ENCODE results near the gene COX10.

The COX10 gene

GRCh38 chr17:14072881-14073280 lies 3.6 kb downstream of the COX10 start:
- no peak for DNase-seq

- no peak for DNase-seq
These were observed 8.7 kb downstream of the COX10 start for GRCh38 chr17:14078027-14078426.

GRCh38 chr17:14080847-14081251 lies 11.5 kb downstream of the COX10 start:
- DNase-seq, result no peak

- DNase-seq, result no peak
These were observed 13.5 kb downstream of the COX10 start for GRCh38 chr17:14082848-14083247.

- DNase-seq, result no peak
These were observed 15.7 kb downstream of the COX10 start for GRCh38 chr17:14084955-14085354.

- no peak for DNase-seq
These were observed 16.9 kb downstream of the COX10 start for GRCh38 chr17:14086189-14086588.

GRCh38 chr17:14089179-14089578 lies 19.9 kb downstream of the COX10 start:
- no peak for DNase-seq

GRCh38 chr17:14091367-14091766 lies 22.1 kb downstream of the COX10 start:
- no peak for DNase-seq

- no peak for DNase-seq
These were observed 23.5 kb downstream of the COX10 start for GRCh38 chr17:14092808-14093207.

GRCh38 chr17:14094676-14095601 lies 25.6 kb downstream of the COX10 start:
- no peak for DNase-seq

GRCh38 chr17:14095631-14096030 lies 26.3 kb downstream of the COX10 start:
- no peak for DNase-seq

GRCh38 chr17:14098246-14098645 lies 28.9 kb downstream of the COX10 start:
- no peak for DNase-seq

- DNase-seq, result no peak
These were observed 32.7 kb downstream of the COX10 start for GRCh38 chr17:14101976-14102375.

- no peak for DNase-seq
These were observed 34.5 kb downstream of the COX10 start for GRCh38 chr17:14103836-14104235.

GRCh38 chr17:14104734-14105133 lies 35.4 kb downstream of the COX10 start:
- DNase-seq, result no peak

- DNase-seq, result no peak
These were observed 38.6 kb downstream of the COX10 start for GRCh38 chr17:14107889-14108288.

GRCh38 chr17:14112407-14112806 lies 43.1 kb downstream of the COX10 start:
- DNase-seq, result no peak

- no peak for DNase-seq
These were observed 43.8 kb downstream of the COX10 start for GRCh38 chr17:14113137-14113536.

- no peak for DNase-seq
These were observed 47.1 kb downstream of the COX10 start for GRCh38 chr17:14116263-14117024.

- DNase-seq, result no peak
These were observed 49.6 kb downstream of the COX10 start for GRCh38 chr17:14118951-14119350.

GRCh38 chr17:14119546-14119945 lies 50.2 kb downstream of the COX10 start:
- no peak for DNase-seq

- DNase-seq, result no peak
These were observed 52.6 kb downstream of the COX10 start for GRCh38 chr17:14121952-14122351.

GRCh38 chr17:14123619-14124278 lies 54.4 kb downstream of the COX10 start:
- no peak for DNase-seq

GRCh38 chr17:14124854-14125253 lies 55.5 kb downstream of the COX10 start:
- DNase-seq, result no peak

Data from activated effector memory CD4-positive, alpha-beta T cell treated with anti-CD3 and anti-CD28 coated beads, Interleukin-2, amount 50 U/mL, for 16 hours (primary cell).